SU-DHL-6 (cell line): ENCODE measurements around the gene SCRG1.

Source experiments
- H2AFZ ChIP-seq: fragments of 200-600 bp; sonication (generic); 2 replicates; pipeline ENCODE4 v1.6.1; 2014; ENCODE audit warnings: low read depth, mild to moderate bottlenecking, moderate library complexity, mixed read lengths, antibody characterized with exemption, low read length; ENCODE audit not compliant: severe bottlenecking
- H3F3A ChIP-seq: fragments of 200-600 bp; shearing (Covaris generic); 2 replicates; pipeline ENCODE4 v1.6.0; 2016; ENCODE audit warnings: antibody characterized with exemption, mild to moderate bottlenecking; ENCODE audit not compliant: insufficient read depth
- H3K27ac ChIP-seq: fragments of 200-600 bp; sonication (generic); 2 replicates; pipeline ENCODE4 v1.5.1; 2016; ENCODE audit warnings: low read depth, mild to moderate bottlenecking, low read length, moderate library complexity, mixed read lengths
- H3K27me3 ChIP-seq: fragments of 200-600 bp; sonication (generic), shearing (Covaris generic); 2 replicates; pipeline ENCODE4 v1.6.0; 2014; ENCODE audit warnings: mild to moderate bottlenecking, low read length
- H3K36me3 ChIP-seq: fragments of 200-600 bp; sonication (generic); 2 replicates; pipeline ENCODE4 v1.6.1; 2014; ENCODE audit warnings: mild to moderate bottlenecking, low read length, mixed read lengths
- H3K4me2 ChIP-seq: fragments of 300-600, 200-600 bp; shearing (Covaris generic), sonication (generic); 2 replicates; pipeline ENCODE4 v1.6.0; 2014; ENCODE audit warnings: low read length, low read depth, mild to moderate bottlenecking; ENCODE audit not compliant: poor library complexity, severe bottlenecking
- H3K4me3 ChIP-seq: fragments of 200-600 bp; sonication (generic); 2 replicates; pipeline ENCODE4 v1.5.1; 2014; ENCODE audit warnings: antibody characterized with exemption, low read length, mild to moderate bottlenecking, mixed read lengths; ENCODE audit not compliant: insufficient read depth, poor library complexity, severe bottlenecking
- H3K79me2 ChIP-seq: fragments of 200-600 bp; sonication (generic); 2 replicates; pipeline ENCODE4 v1.6.1; 2014; ENCODE audit warnings: mild to moderate bottlenecking, low read length, moderate library complexity; ENCODE audit not compliant: insufficient read depth
- H3K9ac ChIP-seq: fragments of 200-600 bp; sonication (generic); 2 replicates; pipeline ENCODE4 v1.7.0; 2014; ENCODE audit warnings: mild to moderate bottlenecking, low read length
- H3K9me2 ChIP-seq: fragments of 200-600 bp; sonication (generic); replicated peaks from 2 replicates; pipeline ENCODE4 v1.6.1; 2014; ENCODE audit warnings: low read length; ENCODE audit not compliant: insufficient read depth
- H3K9me3 ChIP-seq: fragments of 200-600 bp; sonication (generic); 2 replicates; pipeline ENCODE4 v1.6.1; 2014; ENCODE audit warnings: low read length, mixed read lengths; ENCODE audit not compliant: insufficient read depth
- H4K20me1 ChIP-seq: fragments of 200-600 bp; sonication (generic); 2 replicates; pipeline ENCODE4 v1.6.1; 2014; ENCODE audit warnings: low read depth, mild to moderate bottlenecking, antibody characterized with exemption, low read length, moderate library complexity, mixed read lengths
- EZH2phosphoT487 ChIP-seq: fragments of 200-600 bp; sonication (generic), shearing (Covaris generic); conservative IDR thresholded peaks from 2 replicates; pipeline ENCODE4 v1.6.1; 2018; ENCODE audit warnings: mild to moderate bottlenecking, antibody characterized with exemption, low read length, moderate library complexity, mixed read lengths
- TF ChIP-seq, protein P1 (sequence below): fragments of 200-600 bp; sonication (generic); IDR thresholded peaks from one replicate; pipeline ENCODE4 v1.5.1; 2017; ENCODE audit warnings: antibody characterized with exemption, mild to moderate bottlenecking, low read length, moderate library complexity; ENCODE audit not compliant: insufficient read depth, poor library complexity, severe bottlenecking

SCRG1 gene

DNA sequence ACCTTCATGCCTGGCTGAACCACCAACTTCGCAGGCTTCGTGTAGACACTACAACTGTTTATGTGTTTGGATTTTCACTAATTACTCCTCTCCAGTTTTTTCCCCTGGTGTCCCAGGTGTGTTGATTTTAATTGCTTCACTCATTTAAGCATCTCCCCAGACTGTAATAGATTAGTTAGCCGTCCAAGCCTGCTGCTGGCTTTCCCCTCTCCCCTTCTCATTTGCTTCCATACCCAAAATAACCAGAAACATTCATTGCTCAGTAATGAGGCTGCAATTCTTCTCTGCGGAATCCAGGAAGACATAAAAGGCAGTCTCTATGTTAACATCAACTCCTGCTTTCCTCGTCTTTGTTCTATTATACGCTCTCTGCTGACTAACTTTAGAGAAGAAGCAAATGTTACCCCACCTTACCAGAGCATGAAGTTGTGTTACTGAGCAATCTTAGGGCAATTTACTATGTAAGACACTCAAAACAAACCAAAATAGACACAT lies 37.9 kb upstream of the SCRG1 start:
- H3K9ac ChIP-seq: no peak overlapping the region

DNA sequence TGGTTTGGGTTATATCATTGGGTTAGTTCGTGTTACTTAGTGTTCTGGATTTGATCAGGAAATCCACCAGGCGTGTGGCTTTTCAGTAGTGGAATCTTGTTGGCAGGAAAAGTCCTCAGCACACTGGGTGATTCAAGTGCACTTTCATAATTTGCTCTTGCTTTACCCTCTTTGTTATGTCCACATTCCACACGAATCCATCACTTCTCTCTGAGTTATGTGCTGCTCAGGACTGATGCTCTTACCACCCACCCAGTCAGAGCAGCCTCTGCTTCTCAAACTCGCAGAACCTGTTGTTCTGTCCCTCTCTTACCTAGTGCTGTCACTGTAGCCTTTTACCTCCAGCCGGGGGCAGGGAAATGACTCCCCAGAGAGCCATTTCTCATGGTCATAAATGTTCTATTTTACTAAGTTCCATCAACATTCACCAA lies 37.2 kb upstream of the SCRG1 start:
- Histone ChIP-seq H3K4me2 (no peak overlapping the region), H3K4me3 (no peak overlapping the region), H3K36me3 (no peaks in the 10 kb centered on the region), H3K27me3 (no peaks in the 10 kb centered on the region), H4K20me1 (no peaks in the 10 kb centered on the region), H3K9me3 (no peaks in the 10 kb centered on the region), H3K27ac (no peak overlapping the region), H2AFZ (no peak overlapping the region), H3K9ac (no peak overlapping the region), H3K9me2 (no peaks in the 10 kb centered on the region), H3K79me2 (no peaks in the 10 kb centered on the region), H3F3A (no peaks in the 10 kb centered on the region)
- TF ChIP-seq, protein P1, sequence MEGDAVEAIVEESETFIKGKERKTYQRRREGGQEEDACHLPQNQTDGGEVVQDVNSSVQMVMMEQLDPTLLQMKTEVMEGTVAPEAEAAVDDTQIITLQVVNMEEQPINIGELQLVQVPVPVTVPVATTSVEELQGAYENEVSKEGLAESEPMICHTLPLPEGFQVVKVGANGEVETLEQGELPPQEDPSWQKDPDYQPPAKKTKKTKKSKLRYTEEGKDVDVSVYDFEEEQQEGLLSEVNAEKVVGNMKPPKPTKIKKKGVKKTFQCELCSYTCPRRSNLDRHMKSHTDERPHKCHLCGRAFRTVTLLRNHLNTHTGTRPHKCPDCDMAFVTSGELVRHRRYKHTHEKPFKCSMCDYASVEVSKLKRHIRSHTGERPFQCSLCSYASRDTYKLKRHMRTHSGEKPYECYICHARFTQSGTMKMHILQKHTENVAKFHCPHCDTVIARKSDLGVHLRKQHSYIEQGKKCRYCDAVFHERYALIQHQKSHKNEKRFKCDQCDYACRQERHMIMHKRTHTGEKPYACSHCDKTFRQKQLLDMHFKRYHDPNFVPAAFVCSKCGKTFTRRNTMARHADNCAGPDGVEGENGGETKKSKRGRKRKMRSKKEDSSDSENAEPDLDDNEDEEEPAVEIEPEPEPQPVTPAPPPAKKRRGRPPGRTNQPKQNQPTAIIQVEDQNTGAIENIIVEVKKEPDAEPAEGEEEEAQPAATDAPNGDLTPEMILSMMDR: no peak
- no peak for TF ChIP-seq EZH2phosphoT487

More for the DNA sequence above, 37.9 kb upstream of the SCRG1 start:
- Histone ChIP-seq H3F3A (no peaks in the 10 kb centered on the region), H3K27ac (no peak overlapping the region), H3K27me3 (no peaks in the 10 kb centered on the region), H4K20me1 (no peaks in the 10 kb centered on the region), H2AFZ (no peak overlapping the region), H3K9me2 (no peaks in the 10 kb centered on the region), H3K36me3 (no peaks in the 10 kb centered on the region), H3K9me3 (no peaks in the 10 kb centered on the region), H3K4me3 (no peak overlapping the region), H3K79me2 (no peaks in the 10 kb centered on the region), H3K4me2 (no peak overlapping the region)
- no peak for TF ChIP-seq EZH2phosphoT487
- TF ChIP-seq, protein P1: no peak

DNA sequence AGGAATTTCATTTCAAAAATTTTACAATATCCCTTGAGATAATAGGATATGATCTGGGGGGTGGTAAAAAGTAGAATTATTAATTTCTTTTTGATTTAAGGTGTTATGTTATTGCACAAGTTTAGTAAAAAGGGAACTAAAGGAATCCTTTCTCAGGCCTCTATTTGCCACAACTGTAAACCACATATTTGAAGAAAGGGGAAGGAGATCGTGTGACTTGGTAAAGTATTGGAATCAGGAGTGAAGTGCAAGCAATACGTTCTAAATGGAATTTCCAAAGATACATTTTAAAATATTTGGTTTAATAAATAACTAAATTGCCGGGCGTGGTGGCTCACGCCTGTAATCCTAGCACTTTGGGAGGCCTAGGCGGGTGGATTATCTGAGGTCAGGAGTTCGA lies 35.3 kb upstream of the SCRG1 start:
- no peak overlapping the region for H3K4me3 ChIP-seq
- no peaks in the 10 kb centered on the region for H3K36me3 ChIP-seq
- no peaks in the 10 kb centered on the region for H3K9me3 ChIP-seq
- H3K4me2 ChIP-seq: no peak overlapping the region
- H4K20me1 ChIP-seq: no peaks in the 10 kb centered on the region
- no peaks in the 10 kb centered on the region for H3F3A ChIP-seq
- H3K9ac ChIP-seq: no peak overlapping the region
- TF ChIP-seq, protein P1: no peak
- no peak for TF ChIP-seq EZH2phosphoT487
- H2AFZ ChIP-seq: no peak overlapping the region
- H3K27me3 ChIP-seq: no peaks in the 10 kb centered on the region
- no peak overlapping the region for H3K27ac ChIP-seq
- H3K79me2 ChIP-seq: no peaks in the 10 kb centered on the region
- H3K9me2 ChIP-seq: no peaks in the 10 kb centered on the region
